NK-92 (cell line): ENCODE data around the gene MCUR1.
"Not testable (repeated sequence)": the region's sequence is repeated elsewhere in the genome, so short reads cannot be mapped to it uniquely, and the experiment has no call there.

Experiments
- DNase-seq: peaks from one replicate; lab custom pipeline; 2025; ENCODE audit not compliant: unreplicated experiment; lab: John Stamatoyannopoulos, UW

The MCUR1 gene

GRCh38 chr6:13814176-13814937, at the start of gene MCUR1:
Gene MCUR1, minus strand, starts transcription at chr6:13814557. Its CDS starts 128 bp downstream, at chr6:13814429.
- no peak for DNase-seq

- DNase-seq = no peak
Measured at GRCh38 chr6:13863699-13864155, 49.4 kb upstream of the MCUR1 start.

- not testable (repeated sequence) for DNase-seq
Measured at GRCh38 chr6:13860556-13861185, 46.3 kb upstream of the MCUR1 start.

GRCh38 chr6:13859871-13860555, 45.7 kb upstream of the MCUR1 start:
- no peak for DNase-seq

GRCh38 chr6:13854716-13855250, 40.4 kb upstream of the MCUR1 start:
- no peak for DNase-seq

- DNase-seq = no peak
Measured at GRCh38 chr6:13853871-13854270, 39.5 kb upstream of the MCUR1 start.

GRCh38 chr6:13851803-13852202, 37.4 kb upstream of the MCUR1 start:
- DNase-seq = no peak

- no peak for DNase-seq
Measured at GRCh38 chr6:13851330-13851729, 37.0 kb upstream of the MCUR1 start.

- not testable (repeated sequence) for DNase-seq
Measured at GRCh38 chr6:13850690-13851089, 36.3 kb upstream of the MCUR1 start.

- no peak for DNase-seq
Measured at GRCh38 chr6:13848522-13849150, 34.3 kb upstream of the MCUR1 start.

- no peak for DNase-seq
Measured at GRCh38 chr6:13847326-13848050, 33.1 kb upstream of the MCUR1 start.

- DNase-seq = no peak
Measured at GRCh38 chr6:13846841-13847240, 32.5 kb upstream of the MCUR1 start.

- DNase-seq = no peak
Measured at GRCh38 chr6:13841936-13842335, 27.6 kb upstream of the MCUR1 start.

GRCh38 chr6:13838616-13839015, 24.3 kb upstream of the MCUR1 start:
- no peak for DNase-seq

GRCh38 chr6:13836170-13836569, 21.8 kb upstream of the MCUR1 start:
- no peak for DNase-seq

- DNase-seq = no peak
Measured at GRCh38 chr6:13834790-13835189, 20.4 kb upstream of the MCUR1 start.

GRCh38 chr6:13834018-13834417, 19.7 kb upstream of the MCUR1 start:
- DNase-seq = not testable (repeated sequence)

GRCh38 chr6:13832778-13833177, 18.4 kb upstream of the MCUR1 start:
- DNase-seq = no peak

GRCh38 chr6:13831615-13832014, 17.3 kb upstream of the MCUR1 start:
- DNase-seq = no peak

- DNase-seq = no peak
Measured at GRCh38 chr6:13830803-13831202, 16.4 kb upstream of the MCUR1 start.
